GM21786 (cell line): ENCODE data around the gene CFAP299.

Experiments
- ATAC-seq: cut with Tn5 transposase; IDR thresholded peaks from one replicate; pipeline ENCODE4 v1.9.1; 2021; ENCODE audit not compliant: unreplicated experiment

Gene CFAP299

DNA sequence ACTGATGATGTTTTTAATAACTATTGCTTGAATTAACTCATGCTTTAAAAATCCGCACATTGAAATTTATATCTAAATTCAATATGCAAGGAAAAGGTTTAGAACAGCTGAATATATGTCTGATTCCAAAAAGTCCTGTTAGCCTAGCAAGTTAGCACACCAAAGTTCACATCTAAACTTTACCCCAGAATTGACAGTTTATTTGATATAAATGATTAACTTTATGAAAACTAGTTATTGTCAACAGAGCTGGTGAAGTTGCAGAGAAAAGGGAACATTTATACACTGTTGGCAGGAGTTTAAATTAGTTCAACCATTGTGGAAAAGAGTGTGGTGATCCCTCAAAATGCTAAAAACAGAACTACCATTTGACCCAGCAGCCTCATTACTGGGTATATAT is 574.4 kb downstream of the CFAP299 start:
- no peak for ATAC-seq

DNA sequence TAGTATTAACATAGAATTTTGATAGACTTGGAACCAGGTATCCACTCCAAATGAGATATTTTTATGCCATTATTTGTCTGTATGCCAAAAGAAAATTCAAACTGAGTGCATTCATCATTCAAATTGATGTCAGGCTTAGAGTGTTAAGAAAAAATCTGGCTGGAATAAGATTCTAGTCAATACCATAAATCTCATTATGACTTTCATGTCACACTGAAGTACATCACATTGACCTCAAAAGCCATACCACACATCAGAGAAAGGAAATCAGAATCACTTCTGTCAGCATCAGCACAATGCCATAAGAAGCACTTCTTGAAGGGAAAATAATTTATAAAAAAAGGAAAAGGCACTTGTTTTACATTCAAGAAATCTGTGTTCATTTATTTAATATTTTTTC is 575.9 kb downstream of the CFAP299 start:
- no peak for ATAC-seq

DNA sequence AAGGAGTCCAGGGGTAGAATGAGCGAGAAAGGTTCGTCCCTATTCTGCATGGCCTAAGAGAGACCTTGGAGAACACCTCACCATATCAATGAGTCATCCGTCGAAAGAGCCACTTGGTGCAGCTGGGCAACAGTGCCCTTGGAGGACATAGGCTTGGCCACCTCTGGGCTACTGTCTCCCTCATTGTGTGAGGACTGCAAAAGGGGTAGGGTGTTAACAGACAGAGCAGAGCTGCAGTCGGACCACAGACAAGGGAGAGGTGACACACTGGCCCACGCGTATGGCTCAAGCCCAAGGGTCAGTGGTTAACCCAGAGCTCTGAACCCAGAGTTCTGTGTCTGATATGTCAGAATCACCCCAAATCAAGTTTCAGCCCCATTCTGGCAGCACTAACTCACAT is 576.8 kb downstream of the CFAP299 start:
- ATAC-seq: no peak

DNA sequence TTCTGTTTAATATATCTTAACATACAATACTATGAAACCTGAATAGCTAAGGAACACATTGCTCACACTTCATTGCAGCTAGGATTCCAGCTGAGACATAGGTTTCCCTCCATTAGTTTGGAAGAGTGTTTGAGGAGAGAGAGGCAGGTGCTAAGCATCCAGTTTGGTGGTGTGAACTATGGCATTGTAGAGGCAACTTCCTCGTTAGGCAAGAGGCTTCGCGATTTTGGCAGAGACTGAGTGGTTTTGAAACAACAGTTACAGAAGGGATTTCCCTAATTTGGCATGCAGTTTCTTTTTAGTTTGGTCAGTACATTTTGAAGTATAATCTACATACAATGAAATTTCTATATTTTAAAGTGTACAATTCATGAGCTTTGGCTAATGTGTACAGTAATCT is 577.9 kb downstream of the CFAP299 start:
- peak; percentile 89 for ATAC-seq

DNA sequence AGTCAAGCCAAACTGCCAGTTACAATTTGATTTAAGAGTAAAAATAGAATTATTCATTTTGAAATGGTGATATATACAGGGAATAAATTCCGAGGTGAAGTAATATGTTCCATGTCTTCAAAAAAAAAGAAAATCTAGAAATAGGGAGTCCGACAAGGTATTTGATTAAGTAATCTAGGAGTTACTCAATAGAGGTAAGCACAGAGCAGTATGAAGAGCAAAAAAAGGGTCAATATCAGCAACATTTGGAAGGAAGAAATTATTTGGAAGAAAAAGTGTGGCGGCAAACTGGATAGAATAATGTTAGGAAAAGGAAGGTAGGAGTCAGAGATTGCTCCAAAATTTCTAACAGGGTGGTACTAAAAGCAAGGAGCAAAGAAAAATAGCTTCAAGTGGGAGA is 581.2 kb downstream of the CFAP299 start:
- ATAC-seq: no peak

DNA sequence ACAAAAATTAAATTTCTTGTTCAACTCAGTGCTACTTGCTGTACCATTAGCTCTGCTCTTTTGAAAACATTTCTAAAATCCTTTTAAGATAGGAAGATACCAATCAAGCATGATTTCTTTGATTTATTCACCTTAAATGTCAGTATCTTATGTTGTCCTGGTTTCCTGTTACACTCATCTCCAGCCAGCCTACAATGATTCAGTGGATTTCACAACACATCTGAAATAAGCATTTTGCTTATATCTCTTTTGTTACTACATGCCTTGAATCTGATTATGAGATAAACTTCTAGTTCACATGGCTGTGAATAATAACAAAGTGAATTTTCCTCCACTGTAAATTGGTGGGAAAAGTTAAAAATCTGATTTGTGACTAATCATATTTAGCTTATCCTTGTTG is 582.5 kb downstream of the CFAP299 start:
- ATAC-seq: no peak

DNA sequence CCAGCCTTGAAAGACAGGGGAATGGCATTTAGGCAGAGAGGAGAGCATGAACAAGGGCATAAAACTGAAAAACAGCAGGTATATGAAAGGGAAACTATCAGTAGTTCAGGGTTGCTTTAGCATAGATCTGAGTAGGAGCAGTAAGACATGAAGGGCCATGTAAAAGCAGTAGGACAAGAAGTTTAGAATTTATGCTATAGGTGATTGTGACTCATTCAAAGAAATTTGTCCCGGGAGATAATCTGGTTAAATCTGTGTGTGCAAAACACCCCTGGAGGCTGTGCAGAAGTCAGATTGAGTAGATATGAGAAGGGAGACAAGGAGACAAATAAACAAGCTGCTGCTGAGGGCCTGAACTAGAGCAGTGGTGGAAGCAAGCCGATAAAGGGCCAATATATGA is 585.9 kb downstream of the CFAP299 start:
- ATAC-seq: no peak

DNA sequence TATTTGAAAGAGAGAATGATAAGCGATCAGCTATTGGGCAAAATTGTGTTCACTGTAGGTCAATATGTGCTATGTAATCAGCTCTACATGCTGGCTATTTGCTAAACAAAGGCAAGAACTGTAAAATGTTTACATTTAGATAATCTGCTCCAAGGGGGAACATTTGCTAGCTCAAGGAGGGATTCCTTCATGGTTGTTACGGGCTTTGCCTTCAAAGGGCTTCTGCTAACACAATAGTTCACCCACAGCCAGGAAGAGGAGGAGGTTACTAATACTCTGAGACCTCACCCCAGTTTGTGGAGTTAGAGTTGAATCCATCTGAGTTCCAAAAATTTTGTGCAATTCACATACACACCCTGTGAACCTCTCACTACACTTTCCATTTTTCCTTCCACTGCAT is 587.4 kb downstream of the CFAP299 start:
- no peak for ATAC-seq

DNA sequence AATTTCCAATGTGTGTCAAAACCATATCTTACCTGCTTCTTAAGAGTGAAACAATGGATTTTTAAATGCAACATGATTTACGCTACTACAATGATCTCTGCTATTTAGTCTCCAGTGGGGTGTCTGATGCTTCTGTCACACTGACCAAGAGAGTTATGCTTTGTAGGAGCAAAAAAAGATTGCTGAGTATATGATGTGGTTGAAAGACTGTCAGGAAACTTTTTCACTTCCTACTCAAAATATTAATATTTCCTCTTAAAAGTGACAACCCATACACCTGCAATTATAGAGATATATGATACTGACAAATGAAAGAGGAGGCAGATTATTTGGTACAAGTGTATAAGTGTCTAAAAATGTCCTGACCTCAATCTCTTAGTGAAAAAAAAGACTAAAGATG is 589.8 kb downstream of the CFAP299 start:
- ATAC-seq: no peak

DNA sequence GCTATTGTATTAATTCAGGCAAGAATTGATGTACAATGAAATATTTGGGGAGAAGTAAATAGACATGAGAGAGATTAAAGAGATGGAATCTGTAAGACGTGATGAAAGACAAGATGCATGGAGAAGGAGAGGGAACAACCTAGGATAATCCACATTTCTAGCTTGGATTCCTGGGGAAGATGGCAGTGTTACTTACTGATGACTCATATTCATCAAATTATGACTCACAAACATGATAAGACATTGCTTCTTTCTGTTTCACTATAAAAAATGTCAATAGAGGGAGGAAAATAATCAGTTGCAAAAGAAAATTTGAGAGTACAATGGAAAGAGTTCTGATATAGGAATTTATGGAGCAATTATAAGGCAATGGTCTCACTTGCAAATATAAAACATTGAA is 590.9 kb downstream of the CFAP299 start:
- no peak for ATAC-seq

DNA sequence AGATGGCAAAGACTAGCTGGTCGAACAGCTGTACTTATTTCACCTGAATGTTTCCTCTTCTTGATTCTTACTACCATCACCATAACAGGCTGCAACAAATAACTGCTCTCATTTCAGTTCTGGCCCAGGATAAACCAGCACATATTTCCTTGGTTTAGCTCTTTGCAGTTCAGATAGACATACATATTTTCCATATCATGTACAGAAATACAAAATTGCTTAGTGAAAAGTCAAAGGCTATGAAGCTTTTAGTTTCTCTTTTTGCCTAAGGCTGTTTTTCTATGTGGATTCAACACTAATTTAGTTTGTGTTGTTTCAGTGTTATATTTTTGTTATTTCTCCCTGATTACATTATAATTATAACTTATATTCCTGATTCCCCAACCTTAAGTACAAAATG is 591.4 kb downstream of the CFAP299 start:
- ATAC-seq: no peak

DNA sequence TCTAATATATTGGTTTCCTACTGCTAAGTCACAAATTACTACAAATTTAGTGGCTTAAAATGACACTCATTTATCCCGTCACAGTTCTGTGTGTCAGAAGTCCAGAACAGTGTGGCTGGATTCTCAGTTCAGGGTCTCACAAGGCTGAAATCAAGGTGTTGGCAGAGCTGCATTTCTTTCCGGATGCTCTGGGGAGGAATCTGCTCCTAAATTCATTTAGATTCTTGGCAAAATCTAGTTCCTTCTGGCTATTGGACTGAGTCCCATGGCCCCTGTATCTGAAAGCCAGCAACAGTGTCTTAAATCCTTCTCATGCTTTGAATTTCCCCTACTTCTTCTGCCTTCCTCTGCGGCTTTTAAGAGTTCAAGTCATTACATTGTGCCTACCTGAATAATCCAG is 591.9 kb downstream of the CFAP299 start:
- no peak for ATAC-seq

DNA sequence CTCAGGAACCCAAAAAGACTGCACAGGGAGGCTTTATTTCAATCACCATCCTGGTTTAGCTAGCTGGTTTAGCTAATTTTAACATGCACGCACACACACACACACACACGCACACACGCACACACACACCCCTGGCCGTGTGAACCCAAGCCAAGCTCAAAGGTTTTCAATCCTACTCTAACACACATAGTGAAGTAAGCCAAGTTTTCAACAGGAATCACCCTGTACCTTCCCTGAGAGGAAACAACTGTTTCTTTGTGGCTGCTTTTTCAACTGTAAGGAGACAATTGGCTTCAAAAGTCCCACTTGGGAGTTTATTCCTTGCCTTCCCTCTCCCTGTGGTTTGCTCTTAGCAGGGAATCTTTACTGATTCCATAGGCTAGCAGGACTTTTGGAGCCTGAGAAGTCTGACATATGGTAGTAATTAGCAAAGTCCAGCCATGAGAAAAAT is 596.1 kb downstream of the CFAP299 start:
- ATAC-seq: no peak

DNA sequence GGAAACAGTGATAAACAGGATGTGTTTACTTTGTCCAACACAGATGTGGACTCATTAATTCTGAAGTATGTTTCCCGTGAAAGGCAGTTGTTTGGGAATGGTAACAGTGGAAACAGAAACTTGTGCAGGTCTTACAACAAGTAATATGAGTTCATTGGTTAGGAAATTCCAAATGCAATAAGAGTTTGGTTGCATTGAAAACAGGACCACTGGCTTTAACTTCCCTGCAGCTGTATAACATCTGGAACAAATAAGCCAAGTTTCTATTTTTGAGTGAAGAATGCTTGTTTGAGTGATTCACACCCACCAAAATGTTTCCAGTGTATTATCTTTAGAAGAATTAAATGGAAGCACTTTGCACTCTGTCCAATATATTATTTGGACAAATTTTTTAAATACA is 612.6 kb downstream of the CFAP299 start:
- ATAC-seq: no peak

DNA sequence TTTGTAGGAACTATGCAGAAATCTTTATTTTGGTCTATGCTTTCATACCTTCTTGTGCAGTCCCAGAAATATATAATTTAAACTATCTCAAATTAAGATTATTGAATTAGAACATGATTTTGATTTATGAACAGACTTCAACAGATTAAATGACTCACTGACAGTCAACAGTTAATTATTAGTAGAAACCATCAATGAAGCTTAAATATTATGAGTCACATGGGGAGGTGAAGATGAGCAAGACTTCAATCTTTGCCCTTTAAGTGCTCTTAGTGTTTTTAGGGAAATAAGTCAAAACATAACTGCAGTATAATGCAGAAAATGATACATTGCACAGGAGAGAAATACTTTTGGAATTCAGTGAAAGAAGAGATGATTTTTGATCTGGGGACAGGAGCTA is 613.5 kb downstream of the CFAP299 start:
- ATAC-seq: no peak

DNA sequence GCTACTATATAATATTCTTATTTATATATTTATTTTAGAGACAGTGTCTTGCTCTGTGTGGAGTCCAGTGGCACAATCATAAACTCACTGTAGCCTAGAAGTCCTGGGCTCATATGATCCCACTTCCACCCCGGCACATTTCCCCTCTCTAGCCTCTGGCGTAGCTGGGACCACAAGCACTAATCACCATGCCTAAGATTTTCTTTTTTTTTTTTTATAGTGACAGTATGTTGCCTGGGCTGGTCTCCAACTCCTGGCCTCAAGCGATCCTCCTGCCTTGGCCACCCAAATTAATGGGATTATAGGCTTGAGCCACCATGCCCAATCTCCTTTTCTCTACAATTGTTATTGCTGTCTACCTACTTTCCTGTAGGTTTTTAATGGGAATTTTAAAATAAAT is 620.9 kb downstream of the CFAP299 start:
- ATAC-seq: no peak

DNA sequence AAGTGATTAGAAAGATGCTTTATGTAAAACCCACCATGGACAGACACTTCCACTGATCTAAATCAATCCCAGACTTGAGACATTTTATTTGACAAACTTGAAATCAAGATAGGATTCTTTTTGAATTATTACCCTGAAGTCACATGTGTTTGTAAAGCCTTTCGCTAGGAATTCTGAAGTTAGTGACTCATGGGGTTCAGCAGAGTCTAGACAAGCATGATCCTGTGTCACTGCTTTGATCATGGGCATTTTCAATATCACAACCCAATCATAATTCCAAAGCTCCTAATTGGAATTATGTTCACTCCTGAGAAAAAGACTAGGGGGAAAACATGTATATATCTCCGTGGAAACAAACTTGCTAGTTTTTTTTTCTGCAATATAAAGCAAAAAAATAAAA is 627.5 kb downstream of the CFAP299 start:
- ATAC-seq: no peak

DNA sequence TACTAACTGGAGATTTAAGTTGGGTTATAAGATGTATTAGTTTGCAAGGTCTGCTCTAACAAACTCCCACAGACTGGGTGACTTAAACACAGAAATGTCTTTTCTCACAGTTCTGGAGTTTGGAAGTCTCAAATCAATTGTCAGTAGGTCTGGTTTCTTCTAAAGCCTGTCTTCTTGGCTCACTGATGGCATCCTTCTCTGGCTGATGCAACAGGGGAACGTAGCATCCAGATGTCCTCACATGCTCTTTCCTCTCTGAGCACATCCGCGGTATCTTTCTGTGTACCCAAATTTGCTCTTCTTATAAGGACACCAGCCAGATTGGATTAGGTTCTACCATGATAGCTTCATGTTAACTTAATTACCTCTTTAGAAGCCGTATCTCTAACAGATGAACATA is 631.8 kb downstream of the CFAP299 start:
- ATAC-seq: no peak

DNA sequence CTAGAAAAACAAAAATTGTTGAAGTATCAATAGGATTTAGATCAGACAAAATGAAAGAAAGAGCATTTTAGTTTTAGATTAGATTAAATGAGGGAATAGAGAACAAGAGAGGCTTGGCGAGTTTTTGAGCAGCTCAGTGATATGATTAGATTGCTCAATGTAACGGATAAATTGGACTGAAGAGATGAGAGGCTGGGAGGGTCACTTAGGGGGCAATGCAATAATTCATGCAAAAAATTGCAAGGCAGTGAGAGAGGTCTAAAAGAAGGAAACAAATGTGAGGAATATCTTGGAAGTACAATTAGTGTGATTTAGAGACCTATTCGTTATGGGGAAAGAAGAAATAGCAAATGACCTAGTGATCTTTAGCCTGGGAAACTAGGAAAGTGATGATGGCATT is 644.7 kb downstream of the CFAP299 start:
- ATAC-seq: no peak

DNA sequence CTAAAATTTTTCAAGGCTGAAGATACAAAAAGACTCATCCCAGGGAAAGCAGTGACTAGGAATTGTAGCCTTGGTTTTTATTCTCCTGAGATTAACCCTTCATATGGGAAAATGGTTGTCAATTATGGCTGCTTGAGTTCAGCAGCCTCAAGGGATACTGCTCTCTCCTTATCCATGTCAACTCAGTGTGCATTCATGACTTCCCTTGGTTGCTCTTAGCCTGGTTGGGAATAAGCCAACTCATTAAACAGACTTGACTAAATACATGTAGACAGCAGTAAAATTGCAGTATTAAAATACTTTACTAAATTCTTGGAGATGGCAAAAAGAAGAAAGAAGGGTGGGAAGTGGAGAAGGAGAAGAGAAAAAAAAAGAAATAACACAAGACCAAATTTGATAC is 650.5 kb downstream of the CFAP299 start:
- no peak for ATAC-seq

DNA sequence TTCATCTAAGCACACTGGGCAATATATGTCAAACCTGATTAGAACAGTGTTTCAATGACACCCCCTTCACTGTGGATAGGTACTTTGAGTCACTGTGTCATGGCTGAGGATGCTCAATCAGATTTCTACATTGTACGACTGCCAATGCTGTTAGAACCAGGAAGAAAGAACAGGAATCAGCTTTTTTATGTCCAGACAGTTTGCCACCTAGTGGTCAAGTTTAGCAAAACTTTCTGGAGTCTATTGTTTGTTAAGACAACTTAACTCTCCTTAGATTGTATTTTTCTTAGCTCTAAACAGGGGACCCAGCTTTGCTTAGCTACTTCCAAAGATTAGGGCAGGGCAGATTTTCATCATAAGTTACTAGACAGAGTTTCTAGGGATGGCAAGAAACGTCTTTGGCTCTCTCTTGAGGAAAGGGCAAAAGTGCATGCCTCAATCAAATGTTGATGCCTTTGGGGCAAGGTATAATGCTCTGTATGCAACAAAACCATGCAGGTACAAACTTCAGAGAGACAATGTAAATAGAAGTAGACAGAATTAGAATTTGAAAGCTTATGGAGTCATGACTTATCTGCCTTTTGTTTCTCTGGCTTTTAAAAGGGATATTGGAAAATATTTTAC is 654.5 kb downstream of the CFAP299 start:
- no peak for ATAC-seq

DNA sequence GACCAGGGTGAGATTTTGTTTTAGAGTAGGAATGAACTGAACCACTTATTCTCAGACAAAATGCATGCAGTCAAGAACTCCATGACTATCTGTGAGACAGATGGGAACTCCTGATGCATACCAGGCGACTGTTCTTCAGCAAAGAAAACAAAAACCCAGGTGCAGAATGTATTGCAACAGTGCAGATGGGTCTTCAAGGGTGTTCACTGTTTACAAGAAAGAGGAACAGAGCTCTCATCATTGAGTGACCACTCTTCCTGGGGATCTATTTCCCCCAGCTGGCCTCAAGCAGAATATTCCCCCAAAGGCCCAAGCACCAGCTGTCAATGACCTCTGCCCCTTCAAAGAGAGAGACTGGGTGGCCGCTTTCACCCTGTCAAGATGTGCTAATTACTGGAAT is 655.3 kb downstream of the CFAP299 start:
- no peak for ATAC-seq

DNA sequence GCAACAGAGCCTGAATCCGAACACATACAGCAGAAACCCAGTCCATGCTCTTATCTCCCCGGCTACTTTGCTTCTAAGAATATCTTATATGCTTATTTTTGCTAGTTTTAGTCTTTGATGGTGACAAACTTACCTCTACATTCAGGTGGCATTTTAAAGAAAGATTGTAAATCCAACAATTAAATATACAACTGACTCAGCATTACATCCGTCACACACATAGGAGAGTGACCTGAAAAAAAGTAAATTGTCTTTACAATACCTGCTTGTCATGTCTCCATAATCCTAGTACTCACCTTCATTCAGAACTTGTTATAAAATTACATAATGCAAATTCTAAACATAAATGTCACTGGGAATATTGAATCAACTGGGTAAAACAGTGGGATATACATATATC is 664.4 kb downstream of the CFAP299 start:
- no peak for ATAC-seq
